ENCODE results near the gene CIROP.

DNA sequence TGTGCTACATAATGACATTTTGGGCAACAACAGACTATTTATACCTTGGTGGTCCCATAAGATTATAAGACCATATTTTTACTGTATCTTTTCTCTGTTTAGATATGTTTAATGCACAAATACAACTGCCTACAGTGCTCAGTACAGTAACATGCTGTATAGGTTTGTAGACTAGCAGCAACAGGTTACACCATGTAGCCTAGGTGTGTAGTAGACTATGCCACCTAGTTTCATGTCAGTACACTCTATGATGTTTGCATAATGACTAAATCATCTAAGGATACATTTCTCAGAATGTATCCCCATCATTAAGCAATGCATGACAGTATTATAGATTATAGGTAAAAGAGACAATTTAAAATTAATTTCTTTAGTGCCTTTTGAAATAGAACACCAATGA lies 45.0 kb upstream of the CIROP start:
- TF ChIP-seq, protein P1, sequence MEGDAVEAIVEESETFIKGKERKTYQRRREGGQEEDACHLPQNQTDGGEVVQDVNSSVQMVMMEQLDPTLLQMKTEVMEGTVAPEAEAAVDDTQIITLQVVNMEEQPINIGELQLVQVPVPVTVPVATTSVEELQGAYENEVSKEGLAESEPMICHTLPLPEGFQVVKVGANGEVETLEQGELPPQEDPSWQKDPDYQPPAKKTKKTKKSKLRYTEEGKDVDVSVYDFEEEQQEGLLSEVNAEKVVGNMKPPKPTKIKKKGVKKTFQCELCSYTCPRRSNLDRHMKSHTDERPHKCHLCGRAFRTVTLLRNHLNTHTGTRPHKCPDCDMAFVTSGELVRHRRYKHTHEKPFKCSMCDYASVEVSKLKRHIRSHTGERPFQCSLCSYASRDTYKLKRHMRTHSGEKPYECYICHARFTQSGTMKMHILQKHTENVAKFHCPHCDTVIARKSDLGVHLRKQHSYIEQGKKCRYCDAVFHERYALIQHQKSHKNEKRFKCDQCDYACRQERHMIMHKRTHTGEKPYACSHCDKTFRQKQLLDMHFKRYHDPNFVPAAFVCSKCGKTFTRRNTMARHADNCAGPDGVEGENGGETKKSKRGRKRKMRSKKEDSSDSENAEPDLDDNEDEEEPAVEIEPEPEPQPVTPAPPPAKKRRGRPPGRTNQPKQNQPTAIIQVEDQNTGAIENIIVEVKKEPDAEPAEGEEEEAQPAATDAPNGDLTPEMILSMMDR (IDR thresholded peaks at IDR 0.05) = no peak
- TF ChIP-seq EZH2 (IDR thresholded peaks at IDR 0.05; ENCODE audit: borderline replicate concordance, insufficient read depth, low read depth, low read length, poor library complexity, severe bottlenecking) = no peak
